ENCODE results near the gene OR10A3. TPM values are rescaled to one million over a fixed set of nuclear protein-coding genes. Genes with fewer than 3 reads are reported as not detected.

OR10A3 gene
- total RNA-seq, 2 experiments from 2014 or later, result not detected

DNA sequence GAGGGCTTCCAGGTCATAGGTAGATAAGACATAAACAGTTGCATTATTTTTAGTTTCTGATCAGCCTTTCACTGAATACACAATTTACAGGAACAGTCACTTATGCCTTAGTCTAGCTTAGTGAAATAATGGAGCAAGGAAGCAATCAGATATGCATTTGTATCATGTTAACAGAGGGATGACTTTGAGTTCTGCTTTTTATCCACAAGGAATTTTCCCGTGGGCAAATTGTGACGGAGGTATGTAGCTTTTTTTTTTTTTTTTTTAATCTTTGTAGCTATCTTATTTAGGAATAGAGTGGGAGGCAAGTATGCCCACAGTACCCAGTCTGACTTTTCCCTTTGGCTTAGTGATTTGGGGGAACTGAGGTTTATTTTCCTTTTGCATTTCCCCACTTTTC is 27.2 kb upstream of the OR10A3 start:
- Mint-ChIP-seq H3K27ac (no peak overlapping the region), H3K27me3 (peaks cover 18% of the 10 kb centered on the region), H3K9me3 (no peaks in the 10 kb centered on the region), H3K4me3 (no peak overlapping the region), H3K4me1 (no peaks in the 10 kb centered on the region), H3K36me3 (ENCODE audit: low read depth) (no peaks in the 10 kb centered on the region)
- ChIA-PET CTCF (interaction anchor here (1.7 kb wide), 1 partner anchor 18 kb away, joined by 7 read pairs; the partner anchor contains the start of gene EIF3F), POLR2A (interaction anchor here (1.0 to 1.1 kb wide), 2 partner anchors 10 to 18 kb away, joined by 3 read pairs; partner anchors contain the start of gene EIF3F)
- no peak for DNase-seq

GRCh38 chr11:7967826-7968225 is 26.3 kb upstream of the OR10A3 start:
- ChIA-PET POLR2A (interaction anchor here (1.0 to 1.1 kb wide), 2 partner anchors 11 to 19 kb away, joined by 3 read pairs; partner anchors contain the start of gene EIF3F), CTCF (interaction anchor here (1.7 kb wide), 1 partner anchor 19 kb away, joined by 7 read pairs; the partner anchor contains the start of gene EIF3F)
- no peak for DNase-seq
- Mint-ChIP-seq H3K4me3 (no peak overlapping the region), H3K27ac (no peak overlapping the region), H3K36me3 (ENCODE audit: low read depth) (no peaks in the 10 kb centered on the region), H3K4me1 (no peaks in the 10 kb centered on the region), H3K9me3 (no peaks in the 10 kb centered on the region), H3K27me3 (peaks cover 15% of the 10 kb centered on the region)

GRCh38 chr11:7967097-7967496 is 25.6 kb upstream of the OR10A3 start:
- no peak overlapping the region for H3K27ac Mint-ChIP-seq
- H3K4me3 Mint-ChIP-seq, result no peak overlapping the region
- H3K4me1 Mint-ChIP-seq, result no peaks in the 10 kb centered on the region
- CTCF ChIA-PET, result no interaction called here
- no peak for DNase-seq
- no peaks in the 10 kb centered on the region for H3K9me3 Mint-ChIP-seq
- peaks cover 15% of the 10 kb centered on the region for H3K27me3 Mint-ChIP-seq
- no peaks in the 10 kb centered on the region for H3K36me3 Mint-ChIP-seq (ENCODE audit: low read depth)
- POLR2A ChIA-PET, result no interaction called here

GRCh38 chr11:7965386-7965785 is 23.9 kb upstream of the OR10A3 start, which contains the start of gene NLRP10:
TSS of gene NLRP10 (minus strand) at chr11:7965447. CDS start at chr11:7963495, 1,952 bp downstream.
- Mint-ChIP-seq H3K36me3 (ENCODE audit: low read depth) (no peaks in the 10 kb centered on the region), H3K27ac (no peak within 1 kb of the TSS), H3K4me3 (no peak within 1 kb of the TSS), H3K4me1 (no peaks in the 10 kb centered on the region), H3K27me3 (peaks cover 15% of the 10 kb centered on the region), H3K9me3 (no peaks in the 10 kb centered on the region)
- ChIA-PET CTCF (interaction anchor here (1.0 to 1.3 kb wide), 2 partner anchors 22 to 134 kb away, joined by 3 to 4 read pairs; partner anchors contain the start of gene EIF3F), POLR2A (no interaction called here)
- no peak for DNase-seq

DNA sequence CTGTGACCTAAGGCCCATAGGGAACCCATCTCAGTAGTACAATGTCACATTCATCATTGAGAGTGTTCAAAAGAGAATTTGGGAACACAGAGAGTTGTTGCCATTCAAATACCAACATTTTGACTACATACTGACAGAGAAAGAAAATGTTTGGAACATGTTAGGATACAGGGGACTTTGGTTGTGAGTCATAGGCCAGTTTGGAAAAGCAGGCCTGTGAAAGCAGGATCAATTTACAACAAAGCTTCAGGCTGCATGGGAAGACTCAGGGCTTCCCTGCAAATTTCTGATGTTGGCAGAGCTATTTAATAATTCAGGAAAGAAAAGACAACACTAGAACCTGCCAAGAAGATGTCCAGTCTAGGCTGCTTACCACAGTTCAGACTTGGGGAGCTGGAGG is 23.4 kb upstream of the OR10A3 start:
- Mint-ChIP-seq H3K9me3 (no peaks in the 10 kb centered on the region), H3K4me1 (no peaks in the 10 kb centered on the region), H3K27ac (no peak overlapping the region), H3K36me3 (ENCODE audit: low read depth) (no peaks in the 10 kb centered on the region), H3K4me3 (no peak overlapping the region), H3K27me3 (peaks cover 15% of the 10 kb centered on the region)
- POLR2A ChIA-PET, result no interaction called here
- CTCF ChIA-PET, result interaction anchor here (1.3 kb wide), 1 partner anchor 134 kb away, joined by 4 read pairs; no protein-coding TSS in a partner anchor
- no peak for DNase-seq

DNA sequence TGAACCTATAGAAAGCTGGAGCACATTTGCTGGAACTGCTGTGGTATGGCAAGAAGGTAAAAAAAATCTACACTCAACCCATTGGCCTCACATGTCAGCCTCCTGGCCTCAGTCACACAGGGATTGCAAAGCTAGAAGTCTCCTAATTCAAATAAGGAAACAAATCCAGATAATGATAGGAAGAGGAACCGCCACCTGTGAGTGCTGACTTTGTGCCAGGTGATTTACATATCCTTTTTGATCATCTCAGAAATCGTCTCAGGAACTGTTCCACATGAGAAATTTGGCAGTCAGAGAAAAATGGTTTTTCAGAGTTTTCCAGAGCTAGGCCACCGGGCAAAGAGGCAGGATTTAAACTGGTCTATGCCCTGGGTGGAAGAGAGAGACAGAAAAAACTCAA is 22.8 kb upstream of the OR10A3 start:
- no peaks in the 10 kb centered on the region for H3K9me3 Mint-ChIP-seq
- H3K36me3 Mint-ChIP-seq (ENCODE audit: low read depth), result no peaks in the 10 kb centered on the region
- ChIA-PET CTCF (no interaction called here), POLR2A (no interaction called here)
- H3K4me3 Mint-ChIP-seq, result no peak overlapping the region
- no peak overlapping the region for H3K27ac Mint-ChIP-seq
- H3K4me1 Mint-ChIP-seq, result no peaks in the 10 kb centered on the region
- H3K27me3 Mint-ChIP-seq, result peaks cover 17% of the 10 kb centered on the region
- DNase-seq, result no peak

DNA sequence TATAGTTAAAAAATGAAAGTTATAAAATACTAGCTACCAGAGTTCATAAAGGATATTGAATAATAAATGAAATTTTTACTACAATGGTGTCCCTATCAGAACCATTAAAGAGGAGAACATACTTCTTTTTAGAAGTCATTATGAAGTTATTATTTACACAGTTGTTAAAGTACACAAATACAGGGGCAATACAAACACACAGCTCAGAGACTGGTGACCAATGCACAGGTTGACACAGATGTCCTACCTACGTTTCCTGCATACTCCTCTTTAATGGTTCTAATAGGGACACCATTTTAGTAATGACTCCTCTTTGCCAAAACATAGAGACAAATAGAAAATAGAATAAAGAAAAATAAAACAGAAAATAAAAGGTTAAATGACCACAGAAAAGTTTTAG is 13.7 kb upstream of the OR10A3 start:
- no peak overlapping the region for H3K4me3 Mint-ChIP-seq
- H3K27me3 Mint-ChIP-seq, result peaks cover 9% of the 10 kb centered on the region
- CTCF ChIA-PET, result no interaction called here
- no peak for DNase-seq
- POLR2A ChIA-PET, result no interaction called here
- H3K9me3 Mint-ChIP-seq, result no peaks in the 10 kb centered on the region
- H3K27ac Mint-ChIP-seq, result no peak overlapping the region
- H3K36me3 Mint-ChIP-seq (ENCODE audit: low read depth), result no peaks in the 10 kb centered on the region
- no peaks in the 10 kb centered on the region for H3K4me1 Mint-ChIP-seq

DNA sequence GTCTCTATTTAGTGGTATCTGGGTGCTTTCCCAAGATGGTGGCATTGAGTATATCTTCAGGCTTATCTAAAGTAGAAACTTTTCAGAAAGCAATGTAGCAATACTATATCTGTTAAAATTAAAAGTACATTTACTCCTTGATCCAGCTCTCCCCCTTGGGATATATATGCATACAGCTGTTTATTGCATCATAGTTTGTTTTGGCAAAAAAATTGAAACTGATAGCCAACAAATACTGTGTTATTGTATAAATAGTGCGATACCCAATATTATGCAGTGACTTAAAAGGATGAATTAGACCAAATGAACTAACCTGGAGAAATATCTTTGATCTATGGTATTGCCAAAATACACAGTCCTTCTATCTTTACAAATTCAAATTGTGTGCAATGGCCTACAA is 8.4 kb upstream of the OR10A3 start:
- Mint-ChIP-seq H3K4me3 (no peak overlapping the region), H3K36me3 (ENCODE audit: low read depth) (no peaks in the 10 kb centered on the region), H3K9me3 (no peaks in the 10 kb centered on the region), H3K27ac (no peak overlapping the region), H3K27me3 (peaks cover 7% of the 10 kb centered on the region), H3K4me1 (no peaks in the 10 kb centered on the region)
- DNase-seq, result no peak
- ChIA-PET CTCF (no interaction called here), POLR2A (no interaction called here)

GRCh38 chr11:7944123-7944522 is 2.6 kb upstream of the OR10A3 start:
- no peak for DNase-seq
- POLR2A ChIA-PET, result no interaction called here
- H3K27ac Mint-ChIP-seq, result no peak overlapping the region
- H3K27me3 Mint-ChIP-seq, result peaks cover 9% of the 10 kb centered on the region
- no peaks in the 10 kb centered on the region for H3K36me3 Mint-ChIP-seq (ENCODE audit: low read depth)
- CTCF ChIA-PET, result no interaction called here
- no peaks in the 10 kb centered on the region for H3K4me1 Mint-ChIP-seq
- no peak overlapping the region for H3K4me3 Mint-ChIP-seq
- H3K9me3 Mint-ChIP-seq, result peaks cover 12% of the 10 kb centered on the region

GRCh38 chr11:7941146-7941545 is 362 bp downstream of the OR10A3 start:
- POLR2A ChIA-PET, result no interaction called here
- Mint-ChIP-seq H3K27ac (no peak overlapping the region), H3K4me1 (no peaks in the 10 kb centered on the region), H3K4me3 (no peak overlapping the region), H3K27me3 (peaks cover 9% of the 10 kb centered on the region), H3K9me3 (peaks cover 12% of the 10 kb centered on the region), H3K36me3 (ENCODE audit: low read depth) (no peaks in the 10 kb centered on the region)
- no peak for DNase-seq
- CTCF ChIA-PET, result no interaction called here

DNA sequence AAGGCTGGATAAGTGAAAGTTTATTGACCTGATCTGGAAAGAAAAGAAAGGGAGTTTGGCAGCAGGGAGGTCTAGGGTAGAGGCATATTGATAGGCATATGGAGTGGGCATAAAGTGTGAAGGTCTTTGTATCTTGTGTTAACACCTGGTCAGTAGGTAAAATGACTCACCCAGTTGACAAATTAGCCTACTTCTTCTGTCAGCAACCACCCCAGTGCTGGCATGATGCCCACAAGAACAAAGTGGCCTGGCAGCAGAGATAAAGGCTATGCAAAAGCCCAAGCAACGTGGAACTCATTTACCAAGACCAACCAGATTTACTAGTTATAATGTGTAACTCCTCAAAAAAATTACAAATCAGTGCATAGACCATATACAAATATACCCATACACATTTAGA is 4.9 kb downstream of the OR10A3 start:
- Mint-ChIP-seq H3K36me3 (ENCODE audit: low read depth) (no peaks in the 10 kb centered on the region), H3K9me3 (no peaks in the 10 kb centered on the region), H3K27me3 (peaks cover 13% of the 10 kb centered on the region), H3K27ac (no peak overlapping the region), H3K4me3 (no peak overlapping the region), H3K4me1 (no peaks in the 10 kb centered on the region)
- CTCF ChIA-PET, result no interaction called here
- DNase-seq, result no peak
- POLR2A ChIA-PET, result no interaction called here

GRCh38 chr11:7931168-7931567 is 10.3 kb downstream of the OR10A3 start, which contains the start of gene OR10A6:
TSS of gene OR10A6 (minus strand) at chr11:7931268. CDS start at chr11:7928662, 2,606 bp downstream.
- Mint-ChIP-seq H3K27ac (no peak within 1 kb of the TSS), H3K36me3 (ENCODE audit: low read depth) (no peaks in the 10 kb centered on the region), H3K27me3 (peaks cover 16% of the 10 kb centered on the region), H3K4me3 (no peak within 1 kb of the TSS), H3K4me1 (no peaks in the 10 kb centered on the region), H3K9me3 (no peaks in the 10 kb centered on the region)
- ChIA-PET CTCF (no interaction called here), POLR2A (no interaction called here)
- no peak for DNase-seq

DNA sequence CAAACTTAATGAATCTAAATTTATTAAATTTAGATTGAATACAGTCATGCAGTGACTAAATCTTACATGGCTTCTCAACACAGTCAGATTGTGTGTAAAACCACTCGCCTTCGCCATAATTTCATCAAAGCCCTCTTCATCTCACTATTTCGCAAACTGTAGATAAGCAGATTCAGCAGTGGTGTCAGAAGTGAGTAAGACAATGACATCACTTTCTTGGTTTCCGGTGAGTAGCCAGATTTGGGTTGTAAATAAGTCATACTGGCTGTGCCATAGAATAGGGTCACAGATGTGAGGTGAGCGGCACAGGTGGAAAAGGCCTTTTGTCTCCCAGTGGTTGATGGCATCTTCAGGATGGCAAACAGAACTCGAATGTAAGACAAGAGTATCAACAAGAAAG is 13.9 kb downstream of the OR10A3 start:
- Mint-ChIP-seq H3K9me3 (no peaks in the 10 kb centered on the region), H3K36me3 (ENCODE audit: low read depth) (no peaks in the 10 kb centered on the region)
- no peak for DNase-seq

DNA sequence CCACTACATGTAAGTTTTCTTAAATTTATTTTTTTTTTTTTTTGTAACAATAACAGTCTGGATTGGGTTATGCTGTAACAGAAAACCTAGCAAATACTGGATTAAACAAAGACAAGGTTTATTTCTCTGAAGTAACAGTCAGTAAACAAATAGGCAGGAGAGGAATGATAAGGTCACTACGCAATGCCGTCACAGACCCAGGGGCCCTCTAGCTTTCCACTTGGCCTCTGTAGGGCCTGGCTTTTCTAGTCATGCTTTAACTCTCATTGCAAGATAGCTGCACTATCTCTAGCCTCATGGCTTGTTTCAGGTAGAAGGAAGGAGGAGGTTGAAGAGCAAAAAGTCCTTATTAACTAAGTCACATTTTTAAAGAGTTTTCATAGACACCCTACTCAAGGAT is 17.0 kb downstream of the OR10A3 start:
- Mint-ChIP-seq H3K27ac (no peak overlapping the region), H3K4me3 (no peak overlapping the region), H3K4me1 (no peaks in the 10 kb centered on the region), H3K27me3 (peaks cover 3% of the 10 kb centered on the region), H3K36me3 (ENCODE audit: low read depth) (no peaks in the 10 kb centered on the region), H3K9me3 (no peaks in the 10 kb centered on the region)
- CTCF ChIA-PET, result interaction anchor here (0.7 kb wide), 1 partner anchor 388 kb away, joined by 3 read pairs; no protein-coding TSS in a partner anchor
- POLR2A ChIA-PET, result no interaction called here
- no peak for DNase-seq

More for the DNA sequence above, 13.9 kb downstream of the OR10A3 start:
- ChIA-PET POLR2A (no interaction called here), CTCF (no interaction called here)
- Mint-ChIP-seq H3K4me1 (no peaks in the 10 kb centered on the region), H3K27me3 (peaks cover 12% of the 10 kb centered on the region), H3K27ac (no peak overlapping the region), H3K4me3 (no peak overlapping the region)
